GM18499 (cell line): ENCODE results near the gene TM4SF18.
"Not testable (repeated sequence)": the region's sequence is repeated elsewhere in the genome, so short reads cannot be mapped to it uniquely, and the experiment has no call there.

ENCODE experiments used
- ATAC-seq: cut with Tn5 transposase; IDR thresholded peaks from one replicate; pipeline ENCODE4 v1.9.1; 2021; ENCODE audit warnings: moderate number of reproducible peaks; ENCODE audit not compliant: insufficient read depth, unreplicated experiment

TM4SF18 gene

GRCh38 chr3:149333176-149333859 is at the start of gene TM4SF18:
Gene TM4SF18 (minus strand): TSS chr3:149333636. CDS start chr3:149333382, 254 bp downstream.
- no peak for ATAC-seq

GRCh38 chr3:149382518-149382917 is 49.1 kb upstream of the TM4SF18 start:
- ATAC-seq: no peak

GRCh38 chr3:149382101-149382467 is 48.6 kb upstream of the TM4SF18 start:
- ATAC-seq: no peak

- ATAC-seq: no peak
Observed at GRCh38 chr3:149381173-149382100, 48.0 kb upstream of the TM4SF18 start.

GRCh38 chr3:149380220-149380619 is 46.8 kb upstream of the TM4SF18 start:
- not testable (repeated sequence) for ATAC-seq

- no peak for ATAC-seq
Observed at GRCh38 chr3:149378478-149379309, 45.3 kb upstream of the TM4SF18 start.

- ATAC-seq: no peak
Observed at GRCh38 chr3:149377408-149378364, 44.2 kb upstream of the TM4SF18 start, which contains the start of gene TM4SF1. Gene TM4SF1 (minus strand): TSS chr3:149377649. CDS start chr3:149377547, 102 bp downstream.

- no peak for ATAC-seq
Observed at GRCh38 chr3:149376718-149377407, 43.4 kb upstream of the TM4SF18 start.

GRCh38 chr3:149375501-149376196 is 42.2 kb upstream of the TM4SF18 start:
- ATAC-seq: no peak

- no peak for ATAC-seq
Observed at GRCh38 chr3:149374793-149375500, 41.5 kb upstream of the TM4SF18 start.

GRCh38 chr3:149374391-149374790 is 41.0 kb upstream of the TM4SF18 start:
- ATAC-seq: no peak

GRCh38 chr3:149373235-149374125 is 40.0 kb upstream of the TM4SF18 start:
- no peak for ATAC-seq

- ATAC-seq: no peak
Observed at GRCh38 chr3:149371723-149372114, 38.3 kb upstream of the TM4SF18 start.

GRCh38 chr3:149371001-149371722 is 37.7 kb upstream of the TM4SF18 start:
- ATAC-seq: no peak

- ATAC-seq: no peak
Observed at GRCh38 chr3:149369991-149370866, 36.8 kb upstream of the TM4SF18 start.
